HG03280 (cell line): ENCODE data around the gene ARHGEF28.

Experiments
- ATAC-seq: cut with Tn5 transposase; IDR thresholded peaks from one replicate; pipeline ENCODE4 v1.9.1; 2021; ENCODE audit warnings: mild to moderate bottlenecking, moderate library complexity; ENCODE audit not compliant: unreplicated experiment

Gene ARHGEF28

DNA sequence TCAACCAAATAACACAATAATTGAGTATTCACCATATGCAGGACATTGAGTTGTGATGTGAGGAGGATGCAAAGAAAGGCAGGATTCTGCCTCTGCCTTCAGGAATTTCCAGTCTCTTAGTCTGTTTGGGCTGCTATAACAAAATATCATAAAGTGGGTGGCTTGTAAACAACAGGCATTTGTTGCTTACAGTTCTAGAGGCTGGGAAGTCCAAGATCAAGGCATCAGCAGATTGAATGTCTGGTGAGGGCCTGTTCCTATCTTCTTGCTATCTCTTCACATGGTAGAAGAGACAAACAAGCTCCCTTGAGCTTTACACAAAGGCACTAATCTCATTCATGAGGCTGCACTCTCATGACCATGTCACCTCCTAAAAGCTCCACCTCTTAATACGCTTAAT lies 360.7 kb downstream of the ARHGEF28 start:
- no peak for ATAC-seq

DNA sequence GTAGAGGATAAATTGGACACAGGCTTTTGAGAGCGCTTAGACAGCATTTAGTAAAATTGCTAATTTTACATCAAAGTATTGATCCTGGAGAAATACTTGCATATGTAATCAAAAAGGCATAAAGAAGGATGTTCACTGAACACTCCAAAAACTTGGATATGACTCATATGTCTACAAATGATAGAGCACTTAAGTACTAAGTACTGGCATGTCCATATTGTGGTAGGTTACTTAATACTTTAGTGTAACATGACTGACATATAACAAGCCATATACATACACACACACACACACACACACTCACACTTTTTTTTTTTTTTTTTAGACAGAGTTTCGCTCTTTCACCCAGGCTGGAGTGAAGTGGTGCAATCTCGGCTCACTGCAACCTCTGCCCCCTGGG lies 361.9 kb downstream of the ARHGEF28 start:
- no peak for ATAC-seq

DNA sequence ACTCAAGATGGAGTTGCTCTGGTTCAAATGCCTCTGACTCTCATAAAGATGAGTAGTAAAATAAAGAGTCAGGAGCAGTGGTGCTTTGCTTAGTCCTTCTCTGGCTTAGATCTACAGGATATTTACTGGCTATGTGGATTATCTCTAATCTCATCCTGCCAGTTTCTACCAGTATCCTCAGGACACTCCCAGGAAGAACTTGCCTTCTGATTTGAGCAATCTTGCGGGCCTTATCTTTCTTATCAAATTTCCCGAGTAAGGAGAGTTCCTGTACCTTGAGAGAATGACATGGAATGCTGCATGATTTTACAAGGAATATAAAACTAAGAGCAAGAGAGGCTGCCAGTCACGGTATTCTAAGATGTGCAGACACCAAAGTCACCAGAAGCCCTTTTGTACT lies 364.0 kb downstream of the ARHGEF28 start:
- ATAC-seq = no peak
